CD4-positive, alpha-beta T cell treated with Interleukin-17A for 1 hour (primary cell): ENCODE results near the gene DNAH1.

ENCODE experiments used
- DNase-seq: peaks from one replicate; pipeline ENCODE4 v3.0.0-alpha.2; 2020

Gene DNAH1

DNA sequence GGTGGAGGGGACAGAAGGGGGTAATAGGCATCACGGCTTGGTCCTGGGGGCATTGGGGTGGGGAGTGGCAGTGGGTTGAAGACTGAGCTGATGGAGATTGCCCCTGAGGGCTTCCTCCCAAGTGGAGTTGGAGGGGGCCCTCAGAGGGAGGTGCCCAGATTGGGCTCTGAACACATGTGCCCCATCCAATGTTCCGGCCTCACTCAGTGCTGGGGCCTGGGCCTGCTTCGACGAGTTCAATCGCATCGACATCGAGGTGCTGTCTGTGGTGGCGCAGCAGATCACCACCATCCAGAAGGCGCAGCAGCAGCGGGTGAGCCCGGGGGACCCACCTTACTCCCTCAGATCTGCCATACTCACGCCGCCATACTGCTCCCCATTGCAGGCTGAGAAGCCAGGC is 45.3 kb downstream of the DNAH1 start:
- DNase-seq = no peak

DNA sequence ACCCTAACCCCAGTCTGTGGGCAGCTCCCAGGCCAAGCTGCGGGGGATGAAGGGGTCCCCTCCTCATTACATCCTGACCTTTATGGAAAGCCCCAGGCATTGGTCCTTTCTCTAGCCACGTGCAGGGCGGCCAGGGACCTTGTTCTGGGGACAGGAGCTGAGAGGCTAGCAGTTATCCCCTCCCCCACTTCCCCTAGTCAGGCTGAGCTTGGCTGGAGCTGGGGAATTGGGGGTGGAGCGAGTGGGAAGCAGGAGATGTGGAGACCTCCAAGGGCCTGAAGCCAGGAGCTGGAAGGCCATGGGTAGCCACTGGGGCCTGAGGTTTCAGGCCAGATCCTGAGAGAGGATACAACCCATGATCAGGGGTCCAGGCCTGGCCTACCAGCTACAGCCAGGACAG is 45.8 kb downstream of the DNAH1 start:
- no peak for DNase-seq

DNA sequence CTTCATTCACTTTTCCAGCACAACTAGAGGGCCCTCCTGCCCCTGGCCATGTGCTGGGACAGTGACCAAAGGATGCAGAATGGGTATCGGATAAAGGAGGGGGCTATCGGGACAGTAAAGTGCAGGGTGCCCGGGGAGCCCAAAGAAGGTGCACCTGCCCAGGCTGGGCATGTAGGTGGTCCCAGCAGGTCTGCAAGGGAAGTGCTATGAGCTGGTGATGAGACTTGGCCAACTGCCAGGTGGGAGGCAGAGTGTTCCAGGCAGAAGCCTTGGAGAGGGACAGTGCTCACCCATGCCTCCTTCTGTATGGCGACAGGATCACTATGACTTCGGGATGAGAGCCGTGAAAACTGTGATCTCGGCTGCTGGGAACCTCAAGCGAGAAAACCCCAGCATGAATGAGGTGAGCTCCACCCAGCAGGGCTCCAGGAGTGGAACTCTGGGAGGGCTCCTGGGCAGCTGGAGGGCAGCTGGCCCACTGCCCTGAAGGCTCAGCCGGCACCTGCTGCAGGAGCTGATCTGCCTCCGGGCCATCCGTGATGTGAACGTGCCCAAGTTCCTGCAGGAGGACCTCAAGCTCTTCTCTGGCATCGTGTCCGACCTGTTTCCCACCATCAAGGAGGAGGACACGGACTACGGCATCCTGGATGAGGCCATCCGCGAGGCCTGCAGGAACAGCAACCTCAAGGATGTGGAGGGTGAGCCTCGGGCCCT is 48.4 kb downstream of the DNAH1 start:
- DNase-seq = no peak

DNA sequence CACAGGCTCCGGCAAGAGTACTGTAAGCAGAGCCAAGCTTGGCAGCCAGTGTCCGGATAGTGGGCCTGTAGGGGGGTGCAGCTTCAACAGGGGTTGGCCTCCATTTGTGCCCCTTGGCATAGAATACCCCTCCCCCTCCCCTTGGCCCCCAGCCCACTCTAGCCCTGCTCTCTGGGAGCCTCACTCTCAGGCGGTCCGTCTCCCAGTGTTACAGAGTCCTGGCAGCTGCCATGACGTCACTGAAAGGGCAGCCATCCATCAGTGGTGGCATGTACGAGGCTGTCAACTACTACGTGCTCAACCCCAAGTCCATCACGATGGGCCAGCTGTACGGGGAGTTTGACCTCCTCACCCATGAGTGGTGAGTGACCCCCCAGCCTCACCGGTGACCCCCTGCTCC is 50.4 kb downstream of the DNAH1 start:
- DNase-seq = no peak

DNA sequence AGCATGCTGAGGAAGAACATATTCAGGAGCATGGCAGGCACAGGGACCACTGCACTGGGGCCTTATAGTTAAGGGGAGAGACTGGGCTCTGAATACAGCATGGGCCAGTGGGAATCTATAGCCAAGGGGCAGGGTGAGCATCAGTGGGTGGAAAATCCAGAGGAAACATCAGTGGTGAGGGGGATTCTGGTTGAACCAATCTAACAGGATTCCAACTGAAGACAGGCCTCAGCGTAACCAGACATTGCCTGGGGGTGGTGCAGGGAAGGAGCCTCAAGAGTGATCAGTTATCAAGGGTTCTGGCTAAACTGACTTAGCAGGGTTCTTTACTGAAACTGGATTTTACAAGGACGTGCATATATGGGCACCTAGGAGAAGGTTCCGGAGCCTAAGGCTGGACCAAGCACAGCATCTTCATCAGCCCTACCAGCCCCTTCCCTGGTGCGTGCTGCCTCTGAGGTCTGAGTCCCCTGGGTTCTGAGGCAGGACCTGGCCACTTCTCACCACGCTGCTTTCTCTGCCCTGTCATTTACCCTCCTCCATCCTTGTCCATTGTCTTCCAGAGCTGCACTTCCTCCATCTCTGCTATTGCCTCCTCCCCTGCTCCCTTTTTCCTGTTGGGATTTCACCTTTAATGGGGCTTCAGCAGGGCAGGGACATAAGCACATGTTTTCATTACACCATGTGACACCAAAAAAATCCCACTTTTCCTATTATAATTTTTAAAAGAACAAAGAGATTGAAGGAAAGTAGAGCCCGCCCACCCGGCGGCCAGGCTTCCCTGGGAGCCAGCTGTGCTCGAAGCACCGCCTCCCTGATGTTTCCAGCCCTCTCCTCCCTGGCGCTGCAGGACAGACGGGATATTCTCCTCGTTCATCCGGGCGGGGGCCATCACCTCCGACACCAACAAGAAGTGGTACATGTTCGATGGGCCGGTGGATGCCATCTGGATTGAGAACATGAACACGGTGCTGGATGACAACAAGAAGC is 52.1 kb downstream of the DNAH1 start:
- DNase-seq = no peak

DNA sequence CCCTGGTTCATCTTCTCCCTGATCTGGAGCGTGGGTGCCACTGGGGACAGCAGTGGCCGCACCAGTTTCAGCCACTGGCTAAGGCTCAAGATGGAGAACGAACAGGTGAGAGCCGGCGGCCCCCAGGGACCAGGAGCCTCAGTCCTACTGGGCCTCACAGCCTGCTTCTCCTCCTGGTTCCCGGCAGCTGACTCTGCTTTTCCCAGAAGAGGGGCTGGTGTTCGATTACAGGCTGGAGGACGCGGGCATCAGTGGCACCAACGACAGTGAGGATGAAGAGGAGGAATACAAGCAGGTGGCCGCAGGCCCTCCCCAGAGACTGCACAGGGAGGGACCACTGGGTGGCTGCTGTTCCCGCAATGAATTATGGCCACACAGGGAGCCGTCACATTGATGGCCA is 54.4 kb downstream of the DNAH1 start:
- no peak for DNase-seq

DNA sequence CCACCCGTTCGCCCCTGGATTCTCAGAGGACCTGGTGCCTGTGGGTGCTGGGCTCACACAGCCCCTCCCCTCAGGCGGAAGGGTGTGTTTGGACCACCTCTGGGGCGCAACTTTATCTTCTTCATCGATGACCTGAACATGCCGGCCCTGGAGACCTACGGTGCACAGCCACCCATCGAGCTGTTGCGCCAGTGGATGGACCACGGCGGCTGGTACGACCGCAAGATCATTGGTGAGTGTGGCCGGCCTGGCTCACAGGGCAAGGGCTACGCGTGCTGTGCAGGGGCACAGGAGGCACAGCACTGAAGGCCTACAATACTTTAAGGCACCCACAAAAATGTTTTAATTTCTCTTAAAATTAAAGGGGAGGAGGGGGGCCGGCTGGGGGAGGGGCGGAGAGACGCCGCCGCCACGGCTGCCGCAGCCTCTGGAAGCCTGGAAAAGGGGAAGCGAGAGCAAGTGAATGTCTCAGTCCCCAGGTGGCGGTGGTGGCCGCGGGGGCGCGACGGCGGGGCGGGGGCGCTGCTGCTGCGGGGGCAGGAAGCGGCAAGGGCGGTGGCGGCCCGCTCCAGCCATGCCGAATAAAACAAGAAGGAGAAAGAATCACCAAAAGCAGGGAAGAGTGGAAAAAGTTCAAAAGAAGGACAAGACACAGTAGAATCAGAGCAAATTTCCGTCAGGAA is 56.8 kb downstream of the DNAH1 start:
- DNase-seq = peak; percentile 18

DNA sequence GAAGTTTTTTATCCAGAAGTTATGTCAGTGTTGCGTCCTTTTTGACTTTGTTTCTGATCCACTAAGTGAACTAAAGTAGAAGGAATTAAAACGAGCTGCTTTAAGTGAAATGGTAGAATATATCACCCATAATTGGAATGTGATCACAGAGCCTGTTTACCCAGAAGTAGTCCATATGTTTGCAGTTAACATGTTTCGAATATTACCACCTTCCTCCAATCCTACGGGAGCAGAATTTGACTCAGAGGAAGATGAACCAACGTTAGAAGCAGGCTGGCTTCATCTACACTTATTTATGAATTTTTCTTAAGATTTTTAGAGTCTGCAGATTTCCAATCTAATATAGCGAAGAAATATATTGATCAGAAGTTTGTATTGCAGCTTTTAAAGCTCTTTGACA is 57.6 kb downstream of the DNAH1 start:
- no peak for DNase-seq

DNA sequence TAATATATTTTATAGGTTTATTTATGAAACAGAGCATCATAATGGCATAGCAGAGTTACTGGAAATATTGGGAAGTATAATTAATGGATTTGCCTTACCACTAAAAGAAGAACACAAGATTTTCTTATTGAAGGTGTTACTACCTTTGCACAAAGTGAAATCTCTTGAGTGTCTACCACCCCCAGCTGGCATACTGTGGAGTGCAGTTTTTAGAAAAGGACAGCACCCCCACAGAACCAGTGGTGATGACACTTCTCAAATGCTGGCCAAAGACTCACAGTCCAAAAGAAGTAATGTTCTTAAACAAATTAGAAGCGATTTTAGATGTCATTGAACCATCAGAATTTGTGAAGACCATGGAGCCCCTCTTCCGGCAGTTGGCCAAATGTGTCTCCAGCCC is 58.1 kb downstream of the DNAH1 start:
- no peak for DNase-seq

DNA sequence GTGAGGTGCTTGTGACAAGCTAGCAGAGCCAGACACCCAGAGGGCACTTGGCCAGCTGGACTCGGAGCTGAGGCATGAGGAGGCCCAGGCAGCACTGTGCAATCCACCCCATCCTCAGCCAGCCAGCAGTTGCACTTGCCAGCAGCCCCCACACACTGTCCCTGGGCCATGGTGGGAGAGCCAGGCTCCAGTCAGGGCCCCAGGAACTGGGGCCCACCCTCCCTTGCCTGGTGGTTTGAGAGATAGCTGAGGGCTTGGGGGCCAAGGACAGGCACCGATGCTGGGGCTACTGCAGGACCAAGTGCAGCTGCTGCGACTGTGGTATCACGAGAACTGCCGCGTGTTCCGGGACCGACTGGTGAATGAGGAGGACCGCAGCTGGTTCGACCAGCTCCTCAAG is 63.5 kb downstream of the DNAH1 start:
- DNase-seq = no peak

DNA sequence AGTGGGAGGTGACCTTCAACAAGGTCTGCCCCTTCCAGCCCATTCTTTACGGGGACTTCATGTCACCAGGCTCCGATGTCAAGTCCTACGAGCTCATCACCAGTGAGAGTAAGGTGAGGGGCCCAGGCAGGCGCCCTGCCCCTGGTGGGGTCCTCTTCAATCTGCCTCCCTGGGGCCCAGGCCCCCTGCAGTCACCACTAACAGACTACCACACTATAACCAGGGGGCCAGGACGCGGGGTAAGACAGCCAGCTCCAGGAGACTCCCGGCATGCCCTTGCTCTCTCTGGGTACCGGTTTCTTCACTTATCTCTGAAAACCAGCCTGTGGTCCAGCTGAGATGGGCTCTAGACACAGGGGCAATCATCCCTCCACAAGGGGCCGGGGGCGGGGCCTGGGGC is 63.9 kb downstream of the DNAH1 start:
- no peak for DNase-seq

DNA sequence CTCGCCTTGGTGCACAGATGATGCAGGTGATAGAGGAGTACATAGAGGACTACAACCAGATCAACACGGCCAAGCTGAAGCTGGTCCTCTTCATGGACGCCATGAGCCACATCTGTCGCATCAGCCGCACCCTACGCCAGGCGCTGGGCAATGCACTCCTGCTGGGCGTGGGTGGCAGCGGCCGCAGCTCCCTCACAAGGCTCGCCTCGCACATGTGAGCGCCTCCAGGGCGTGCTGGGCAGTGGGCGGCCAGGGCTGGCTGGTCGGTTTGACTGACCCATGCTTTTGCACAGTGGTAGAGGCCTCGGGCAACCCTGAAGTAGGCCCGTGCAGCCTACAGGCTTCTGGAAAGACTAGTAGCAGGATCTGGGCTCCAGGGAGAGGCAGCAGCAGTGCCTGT is 65.5 kb downstream of the DNAH1 start:
- no peak for DNase-seq

DNA sequence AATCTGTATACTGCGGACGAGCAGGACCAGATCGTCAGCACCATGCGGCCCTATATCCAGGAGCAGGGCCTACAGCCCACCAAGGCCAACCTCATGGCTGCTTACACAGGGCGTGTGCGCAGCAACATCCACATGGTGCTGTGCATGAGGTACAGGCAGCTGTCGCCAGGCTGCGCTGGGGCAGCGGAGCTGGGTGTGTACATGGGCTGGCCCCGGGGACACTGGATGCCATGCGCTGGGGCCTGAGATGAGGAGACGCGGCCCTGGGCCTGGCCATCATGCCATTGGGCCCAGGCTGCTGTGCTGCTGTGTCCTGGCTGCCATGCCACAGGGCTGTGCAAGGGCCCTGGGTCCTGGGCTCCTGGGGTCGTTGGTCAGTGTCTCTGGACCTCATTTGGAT is 67.3 kb downstream of the DNAH1 start:
- DNase-seq = no peak

DNA sequence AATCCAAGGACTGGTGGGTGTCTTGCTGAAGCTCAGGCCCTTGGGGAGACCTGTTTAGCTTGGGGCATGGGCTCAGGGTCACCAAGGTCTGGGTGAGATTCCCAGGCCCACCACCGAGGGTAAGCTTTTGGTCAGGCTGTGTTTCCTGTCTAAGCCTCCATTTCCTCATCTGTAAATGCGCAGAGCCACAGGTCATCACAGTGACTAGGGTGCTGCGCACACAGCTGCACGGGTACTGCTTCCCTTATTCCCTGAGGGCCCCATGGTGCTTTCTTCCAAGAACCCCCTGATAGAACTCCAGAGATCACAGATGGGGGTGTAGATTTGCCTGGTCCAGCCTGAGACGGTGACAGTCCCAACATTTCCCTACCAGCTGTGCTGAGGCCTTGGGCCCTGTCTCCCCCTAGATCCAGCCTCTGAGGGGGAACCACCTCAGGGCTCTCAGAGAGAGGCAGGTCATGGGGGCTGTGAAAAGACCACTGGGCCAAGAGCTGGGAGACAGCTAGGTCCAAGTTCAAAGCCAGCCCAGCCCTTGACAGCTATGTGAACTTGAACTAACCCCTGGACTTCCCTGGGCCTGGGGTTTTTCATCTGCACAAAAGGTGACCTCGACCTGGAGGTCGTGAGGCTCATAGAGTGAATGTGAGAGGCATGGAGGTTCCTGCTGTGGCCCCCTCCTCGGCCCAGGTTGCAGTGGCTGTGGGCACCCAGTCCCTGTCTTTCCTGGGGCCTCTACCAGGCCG is 68.1 kb downstream of the DNAH1 start:
- no peak for DNase-seq

DNA sequence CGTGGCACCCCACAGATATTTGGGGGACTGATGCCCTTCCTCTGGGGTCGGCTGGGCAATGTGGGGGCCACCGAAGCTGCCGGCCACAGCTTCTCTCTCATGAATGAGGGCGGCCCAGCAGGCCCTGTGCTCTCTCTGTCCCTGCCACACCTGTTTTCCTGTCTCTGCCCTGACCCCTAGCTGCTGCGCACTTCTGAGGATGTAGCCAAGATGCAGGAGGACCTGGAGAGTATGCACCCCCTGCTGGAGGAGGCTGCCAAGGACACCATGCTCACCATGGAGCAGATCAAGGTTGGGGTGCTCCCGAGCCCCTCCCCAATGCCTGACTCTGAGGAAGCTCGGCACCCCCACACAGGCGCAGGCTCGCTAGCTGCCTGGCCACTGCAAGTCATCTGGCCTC is 69.0 kb downstream of the DNAH1 start:
- DNase-seq = no peak

DNA sequence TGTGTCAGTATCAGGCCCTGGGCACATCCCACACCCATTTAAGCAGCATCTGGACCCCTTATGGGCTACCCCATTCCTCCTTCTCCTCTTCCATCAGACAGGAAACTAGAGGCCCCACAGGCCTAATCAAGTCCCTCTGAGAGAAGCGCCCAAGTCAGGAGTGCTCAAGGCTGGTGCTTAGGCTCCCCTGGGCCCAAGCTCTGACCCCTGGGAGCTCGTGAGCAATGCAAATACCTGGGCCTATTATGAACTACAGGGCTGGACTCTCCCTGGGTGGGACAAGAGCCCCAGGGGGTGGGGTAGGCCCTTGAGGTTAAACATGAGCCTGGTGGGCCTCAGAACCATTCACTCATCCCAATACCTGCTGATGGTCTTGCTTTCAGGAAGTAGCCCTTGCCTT is 71.4 kb downstream of the DNAH1 start:
- no peak for DNase-seq

DNA sequence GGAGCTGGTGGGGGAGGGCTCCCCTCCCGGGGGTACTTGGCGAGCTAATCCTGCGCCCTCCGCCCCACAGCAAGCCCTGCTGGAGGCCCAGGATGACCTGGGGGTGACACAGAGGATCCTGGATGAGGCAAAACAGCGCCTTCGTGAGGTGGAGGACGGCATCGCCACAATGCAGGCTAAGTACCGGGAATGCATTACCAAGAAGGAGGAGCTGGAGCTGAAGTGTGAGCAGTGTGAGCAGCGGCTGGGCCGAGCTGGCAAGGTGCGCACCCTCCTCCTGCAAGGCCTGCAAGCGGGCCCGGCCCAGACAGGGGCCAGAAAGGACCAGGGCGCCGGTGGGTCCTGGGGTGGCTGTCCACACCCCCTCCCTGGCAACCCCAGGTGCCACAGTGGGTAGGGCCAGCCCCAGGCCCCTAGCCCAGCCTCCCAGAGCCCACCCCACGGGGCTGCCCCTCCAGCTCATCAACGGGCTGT is 72.3 kb downstream of the DNAH1 start:
- DNase-seq = no peak

DNA sequence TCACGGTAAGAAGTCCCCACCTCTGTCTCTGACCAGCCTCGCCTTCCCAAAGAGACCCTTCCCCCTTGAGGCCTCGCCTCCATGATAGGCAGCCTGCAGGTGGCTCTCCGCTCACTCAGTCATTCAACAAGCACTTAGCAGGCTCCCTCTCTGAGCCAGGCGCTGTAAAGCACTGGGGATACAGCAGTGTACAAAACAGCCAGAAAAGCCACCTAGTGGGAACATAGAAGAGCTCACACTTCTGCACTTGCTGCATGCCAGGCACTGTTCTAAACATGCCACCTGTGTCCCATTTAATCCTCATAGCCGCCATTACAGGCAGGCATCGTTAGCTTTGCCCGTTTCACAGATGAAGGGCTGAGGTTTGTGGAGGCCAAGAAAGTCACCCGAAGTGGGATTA is 72.8 kb downstream of the DNAH1 start:
- no peak for DNase-seq

DNA sequence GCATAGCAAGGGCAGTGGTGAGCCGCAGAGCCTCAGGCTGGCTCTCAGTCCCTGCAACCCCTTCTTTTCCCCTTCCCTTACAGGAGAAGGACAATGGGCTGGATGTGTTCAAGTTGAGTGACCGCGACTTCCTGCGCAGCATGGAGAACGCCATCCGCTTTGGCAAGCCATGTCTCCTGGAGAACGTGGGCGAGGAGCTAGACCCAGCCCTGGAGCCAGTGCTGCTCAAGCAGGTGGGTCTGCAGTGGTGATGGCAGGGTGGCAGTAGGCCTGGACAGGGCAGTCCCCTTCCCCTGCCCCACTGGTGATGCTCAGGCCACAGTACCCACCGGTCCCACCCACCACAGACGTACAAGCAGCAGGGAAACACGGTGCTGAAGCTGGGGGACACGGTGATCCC is 75.0 kb downstream of the DNAH1 start:
- no peak for DNase-seq

DNA sequence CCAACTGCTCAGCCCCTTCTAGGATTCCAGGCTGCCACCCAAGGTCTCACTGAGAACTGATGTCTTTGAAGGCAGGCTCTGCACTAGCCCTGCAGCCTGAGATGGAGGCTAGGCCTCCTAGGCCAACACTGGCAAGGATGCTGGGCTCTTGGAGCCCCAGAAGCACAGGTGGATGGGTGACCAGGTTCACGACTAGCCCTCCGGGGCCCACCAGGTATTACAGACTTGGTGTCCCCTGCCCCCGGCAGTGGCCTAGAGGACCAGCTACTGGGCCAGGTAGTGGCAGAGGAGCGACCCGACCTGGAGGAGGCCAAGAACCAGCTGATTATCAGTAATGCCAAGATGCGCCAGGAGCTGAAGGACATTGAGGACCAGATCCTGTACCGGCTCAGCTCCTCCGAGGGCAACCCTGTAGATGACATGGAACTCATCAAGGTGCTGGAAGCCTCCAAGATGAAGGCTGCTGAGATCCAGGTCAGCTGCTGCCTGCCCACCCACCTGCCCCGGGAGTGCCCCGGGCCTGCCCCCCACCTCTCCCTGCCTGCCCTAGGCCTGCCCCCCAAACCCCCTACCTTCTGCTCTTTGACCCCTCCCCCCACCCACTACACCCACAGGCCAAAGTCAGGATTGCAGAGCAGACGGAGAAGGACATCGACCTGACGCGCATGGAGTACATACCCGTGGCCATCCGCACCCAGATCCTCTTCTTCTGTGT is 76.3 kb downstream of the DNAH1 start:
- DNase-seq = no peak

DNA sequence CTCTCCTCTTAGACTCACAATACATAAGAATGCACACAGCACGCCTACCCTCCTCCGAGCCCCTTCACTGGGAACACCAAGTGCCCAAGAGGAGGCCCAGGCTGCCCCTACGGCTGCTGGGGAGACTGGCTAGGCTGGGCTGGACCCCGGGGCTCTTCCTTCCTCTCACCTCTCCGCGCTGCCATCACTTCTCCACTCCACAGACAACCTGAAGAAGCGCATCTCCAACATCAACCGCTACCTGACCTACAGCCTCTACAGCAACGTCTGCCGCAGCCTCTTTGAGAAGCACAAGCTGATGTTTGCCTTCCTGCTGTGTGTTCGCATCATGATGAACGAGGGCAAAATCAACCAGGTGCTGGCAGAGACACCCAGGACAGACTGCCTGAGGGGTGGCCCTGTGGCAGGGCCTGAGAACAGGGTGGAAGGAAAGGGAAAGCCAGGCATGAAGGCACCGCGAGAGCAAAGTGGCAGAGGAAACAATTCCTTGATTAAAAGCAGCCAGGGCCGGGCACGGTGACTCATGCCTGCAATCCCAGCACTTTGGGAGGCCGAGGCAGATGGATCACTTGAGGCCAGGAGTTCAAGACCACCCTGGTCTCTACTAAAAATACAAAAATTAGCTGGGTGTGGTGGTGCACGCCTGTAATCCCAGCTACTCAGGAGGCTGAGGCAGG is 77.2 kb downstream of the DNAH1 start:
- no peak for DNase-seq
